HepG2 (cell line): ENCODE measurements around the gene ATP8A2. TPM values are rescaled to one million over a fixed set of nuclear protein-coding genes. Genes with fewer than 3 reads are reported as not detected.

Experiments
- ATAC-seq: fragments of 200-7000 bp; cut with Tn5 transposase; 3 replicates; pipeline ENCODE4 v1.9.1; 2020; ENCODE audit warnings: mild to moderate bottlenecking, moderate library complexity
- BruUV-seq: library from RNA; stranded (reverse); fragments of 400-500 nt; replicated peaks from 2 replicates; lab custom pipeline; 2021; lab: Mats Ljungman, UMichigan
- CTCF ChIA-PET: fragments of 300-600 bp; formaldehyde crosslinking; extraction: SDS; loops from one replicate; lab custom pipeline; 2021; ENCODE audit warnings: low total read pairs, inconsistent platforms, low intra/inter-chr PET ratio; lab: Yijun Ruan, JAX
- POLR2A ChIA-PET: fragments of 350-600 bp; sonication (Branson Sonifier 250); formaldehyde crosslinking; loops from one replicate; lab custom pipeline; 2020; ENCODE audit warnings: antibody characterized with exemption, inconsistent platforms; lab: Yijun Ruan, JAX
- DNase-seq: peaks from one replicate; pipeline ENCODE4 v3.0.0-alpha.2; 2015; ENCODE audit warnings: low spot score
- FAIRE-seq: peaks from 3 replicates; lab custom pipeline; 2011; peaks lifted over from hg19 to GRCh38; lab: Jason Lieb, UNC
- H2AFZ ChIP-seq: one replicate; pipeline ENCODE4 v1.6.1; 2011; ENCODE audit warnings: low read length, inconsistent platforms
- H3K27ac ChIP-seq: fragments of 300-600 bp; 3 replicates; pipeline ENCODE4 v1.8.0; 2011; ENCODE audit warnings: mixed run types, mild to moderate bottlenecking, mixed read lengths, low read length, inconsistent platforms; ENCODE audit not compliant: insufficient read depth; ENCODE audit errors: extremely low read length
- H3K27me3 ChIP-seq, 2 experiments: fragments of 200-600 bp in 1 of 2; 2 replicates in 1 of 2; 3 replicates in 1 of 2; pipeline versions ENCODE4 v1.6.0 to v1.8.0; 2011; ENCODE audit warnings: low read length in 2 of 2, mild to moderate bottlenecking in 2 of 2, moderate library complexity in 2 of 2, inconsistent platforms in 1 of 2; ENCODE audit not compliant: insufficient read depth in 2 of 2, control insufficient read depth in 1 of 2
- H3K36me3 ChIP-seq, 2 experiments: fragments of 200-600 bp in 1 of 2; replicated peaks in 1 of 2; 2 replicates in 1 of 2; 3 replicates in 1 of 2; pipeline versions ENCODE4 v1.5.1 to v1.8.0; 2011; ENCODE audit warnings: low read length in 2 of 2, inconsistent platforms in 1 of 2; ENCODE audit not compliant: insufficient read depth in 2 of 2, control insufficient read depth in 1 of 2
- H3K4me1 ChIP-seq: 2 replicates; pipeline ENCODE4 v1.5.1; 2012; ENCODE audit warnings: low read length, inconsistent platforms; ENCODE audit not compliant: insufficient read depth
- H3K4me2 ChIP-seq: 2 replicates; pipeline ENCODE4 v1.6.0; 2011; ENCODE audit warnings: low read depth, low read length, inconsistent platforms
- H3K4me3 ChIP-seq, 3 experiments: fragments of 200-600 bp in 1 of 3; sonication (generic), shearing (Covaris generic) in 1 of 3; replicated peaks in 1 of 3; 2 replicates each; pipeline ENCODE4 v1.5.1; 2011 to 2016; ENCODE audit warnings: low read length in 3 of 3, inconsistent platforms in 2 of 3, low read depth in 2 of 3, mild to moderate bottlenecking in 2 of 3, control low read depth in 1 of 3, mixed read lengths in 1 of 3; ENCODE audit not compliant: insufficient read depth in 1 of 3
- H3K79me2 ChIP-seq: one replicate; pipeline ENCODE4 v1.6.1; 2011; ENCODE audit warnings: low read length, inconsistent platforms; ENCODE audit not compliant: insufficient read depth
- H3K9ac ChIP-seq: 2 replicates; pipeline ENCODE4 v1.6.0; 2011; ENCODE audit warnings: mild to moderate bottlenecking, low read depth, low read length, inconsistent platforms; ENCODE audit not compliant: insufficient read depth
- H3K9me3 ChIP-seq: 2 replicates; pipeline ENCODE4 v1.5.1; 2012; ENCODE audit warnings: mild to moderate bottlenecking, low read length
- H4K20me1 ChIP-seq: 2 replicates; pipeline ENCODE4 v1.6.0; 2011; ENCODE audit warnings: inconsistent platforms, mild to moderate bottlenecking, low read length, moderate library complexity; ENCODE audit not compliant: insufficient read depth
- DNMT1 ChIP-seq: sonication (generic); formaldehyde crosslinking; IDR thresholded peaks from 2 replicates; pipeline ENCODE4 v1.5.1; 2020; ENCODE audit warnings: mild to moderate bottlenecking, missing genetic modification reagents
- EZH2 ChIP-seq: conservative IDR thresholded peaks from 2 replicates; pipeline ENCODE4 v1.6.1; 2012; ENCODE audit warnings: mild to moderate bottlenecking, low read depth, low read length, moderate library complexity
- GATAD1 ChIP-seq: IDR thresholded peaks from 2 replicates; pipeline ENCODE4 v1.6.1; 2016; ENCODE audit warnings: missing genetic modification reagents, missing compliant biosample characterization
- ONECUT2 ChIP-seq: sonication (generic); formaldehyde crosslinking; IDR thresholded peaks from 2 replicates; pipeline ENCODE4 v1.4.0; 2020; ENCODE audit warnings: missing genetic modification reagents
- SAFB2 ChIP-seq: sonication (generic); formaldehyde crosslinking; IDR thresholded peaks from 2 replicates; pipeline ENCODE4 v1.5.1; 2020; ENCODE audit warnings: missing genetic modification reagents, low read depth, mild to moderate bottlenecking, borderline replicate concordance
- SNRNP70 ChIP-seq: fragments of 200-400 bp; formaldehyde crosslinking; IDR thresholded peaks from 2 replicates; pipeline ENCODE4 v1.6.1; 2017; ENCODE audit warnings: mild to moderate bottlenecking, low read depth, low read length, moderate library complexity
- THYN1 ChIP-seq: sonication (generic); formaldehyde crosslinking; IDR thresholded peaks from 2 replicates; pipeline ENCODE4 v1.8.1; 2023; ENCODE audit warnings: low read depth, mild to moderate bottlenecking, moderate library complexity, missing genetic modification reagents, borderline replicate concordance
- TMF1 ChIP-seq: sonication (generic); formaldehyde crosslinking; IDR thresholded peaks from 2 replicates; pipeline ENCODE4 v1.8.1; 2022; ENCODE audit warnings: low read depth, missing genetic modification reagents
- ZNF333 ChIP-seq: sonication (generic); formaldehyde crosslinking; IDR thresholded peaks from 2 replicates; pipeline ENCODE4 v1.4.0; 2020; ENCODE audit warnings: mild to moderate bottlenecking, missing genetic modification reagents, borderline replicate concordance
- ZNF563 ChIP-seq: sonication (generic); formaldehyde crosslinking; IDR thresholded peaks from 2 replicates; pipeline ENCODE4 v1.8.0; 2022; ENCODE audit warnings: mild to moderate bottlenecking, moderate library complexity, missing genetic modification reagents
- ZNF598 ChIP-seq: sonication (generic); formaldehyde crosslinking; IDR thresholded peaks from 2 replicates; pipeline ENCODE4 v1.5.1; 2020; ENCODE audit warnings: mild to moderate bottlenecking, missing genetic modification reagents, borderline replicate concordance
- ZNF619 ChIP-seq: sonication (generic); formaldehyde crosslinking; IDR thresholded peaks from 2 replicates; pipeline ENCODE4 v1.4.0; 2020; ENCODE audit warnings: mild to moderate bottlenecking, missing genetic modification reagents
- ZNF737 ChIP-seq: sonication (generic); formaldehyde crosslinking; IDR thresholded peaks from 2 replicates; pipeline ENCODE4 v1.5.0; 2020; ENCODE audit warnings: missing genetic modification reagents, mild to moderate bottlenecking, borderline replicate concordance
- WGBS: methylation state at CpG from one replicate; pipeline ENCODE4 v1.1.6; 2017; ENCODE audit warnings: low lambda C conversion rate; 5-methylcytosine and 5-hydroxymethylcytosine counted together
- in situ Hi-C: cut with HindIII; loops from 2 replicates; pipeline ENCODE4 v1.10.0; 2017; ENCODE audit warnings: low pct_unique_long_range_greater_than_20kb; ENCODE audit not compliant: extremely low pct_ligation_motif_present
- intact Hi-C: fragments of 100-400 bp; cut with micrococcal nuclease; formaldehyde crosslinking; loops from one replicate; pipeline ENCODE4 v1.10.0; 2022; ENCODE audit not compliant: unreplicated experiment
- polyA plus RNA-seq, 8 experiments: library from polyadenylated mRNA; depleted of rRNA in 3 of 8; stranded (reverse) in 7 of 8; unstranded in 1 of 8; fragments of >200 nt; fragmentation: Illumina TruSeq in 4 of 8; extraction: Trizol in 4 of 8; gene quantifications; 2 replicates each; pipeline versions ENCODE4 v1.2.1 to v1.2.3, GENCODE V29; 2011 to 2016; ENCODE audit warnings: low read depth in 4 of 8, missing spikeins in 1 of 8, mixed read lengths in 1 of 8; ENCODE audit not compliant: insufficient read depth in 1 of 8
- total RNA-seq, 5 experiments: library from RNA; depleted of rRNA; stranded (reverse); fragments of >200 nt; fragmentation: Illumina TruSeq; extraction: Trizol; gene quantifications; 2 replicates each; pipeline ENCODE4 v1.2.3, GENCODE V29; 2016; ENCODE audit warnings: low read depth in 1 of 5
- TF ChIP-seq, protein P1 (sequence below): sonication (generic); formaldehyde crosslinking; IDR thresholded peaks from 2 replicates; pipeline ENCODE4 v1.4.0; 2020; ENCODE audit warnings: mild to moderate bottlenecking, missing genetic modification reagents
- TF ChIP-seq, protein P2 (sequence below): sonication (generic); formaldehyde crosslinking; IDR thresholded peaks from 2 replicates; pipeline ENCODE4 v1.9.0; 2021; ENCODE audit warnings: missing genetic modification reagents, borderline replicate concordance
- TF ChIP-seq, protein P3 (sequence below): IDR thresholded peaks from 2 replicates; pipeline ENCODE4 v1.6.1; 2016

Gene ATP8A2
- total and polyA plus RNA-seq, 2 of the 13 experiments (the other 11 are each of a cell fraction or from before 2014, with no cell fraction given), result 0.09 TPM; not detected in 1

DNA sequence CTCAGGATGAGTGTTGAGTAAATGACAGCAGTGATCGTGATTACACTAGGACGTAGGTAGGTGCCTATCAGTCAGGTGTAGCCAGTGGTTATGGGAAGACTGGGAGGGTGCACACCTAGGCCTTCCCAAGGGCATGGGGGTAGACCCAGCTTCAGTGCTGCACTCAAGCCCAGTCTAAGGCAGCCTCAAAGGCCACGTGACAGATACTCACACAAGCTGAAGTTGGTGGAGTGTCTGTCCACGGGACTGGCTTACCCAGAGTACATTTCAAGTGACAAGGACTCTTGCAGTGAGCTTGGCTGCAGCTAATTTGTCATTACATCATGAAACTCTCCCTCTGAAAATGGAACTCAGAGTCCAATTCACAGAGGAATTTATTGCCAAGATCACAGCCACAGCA lies 561.7 kb downstream of the ATP8A2 start:
- no peak for TF ChIP-seq ONECUT2 (CRISPR knock-in tag)
- no peak for TF ChIP-seq SAFB2 (CRISPR knock-in tag)
- TF ChIP-seq DNMT1 (CRISPR knock-in tag), result no peak
- TF ChIP-seq, protein P1, sequence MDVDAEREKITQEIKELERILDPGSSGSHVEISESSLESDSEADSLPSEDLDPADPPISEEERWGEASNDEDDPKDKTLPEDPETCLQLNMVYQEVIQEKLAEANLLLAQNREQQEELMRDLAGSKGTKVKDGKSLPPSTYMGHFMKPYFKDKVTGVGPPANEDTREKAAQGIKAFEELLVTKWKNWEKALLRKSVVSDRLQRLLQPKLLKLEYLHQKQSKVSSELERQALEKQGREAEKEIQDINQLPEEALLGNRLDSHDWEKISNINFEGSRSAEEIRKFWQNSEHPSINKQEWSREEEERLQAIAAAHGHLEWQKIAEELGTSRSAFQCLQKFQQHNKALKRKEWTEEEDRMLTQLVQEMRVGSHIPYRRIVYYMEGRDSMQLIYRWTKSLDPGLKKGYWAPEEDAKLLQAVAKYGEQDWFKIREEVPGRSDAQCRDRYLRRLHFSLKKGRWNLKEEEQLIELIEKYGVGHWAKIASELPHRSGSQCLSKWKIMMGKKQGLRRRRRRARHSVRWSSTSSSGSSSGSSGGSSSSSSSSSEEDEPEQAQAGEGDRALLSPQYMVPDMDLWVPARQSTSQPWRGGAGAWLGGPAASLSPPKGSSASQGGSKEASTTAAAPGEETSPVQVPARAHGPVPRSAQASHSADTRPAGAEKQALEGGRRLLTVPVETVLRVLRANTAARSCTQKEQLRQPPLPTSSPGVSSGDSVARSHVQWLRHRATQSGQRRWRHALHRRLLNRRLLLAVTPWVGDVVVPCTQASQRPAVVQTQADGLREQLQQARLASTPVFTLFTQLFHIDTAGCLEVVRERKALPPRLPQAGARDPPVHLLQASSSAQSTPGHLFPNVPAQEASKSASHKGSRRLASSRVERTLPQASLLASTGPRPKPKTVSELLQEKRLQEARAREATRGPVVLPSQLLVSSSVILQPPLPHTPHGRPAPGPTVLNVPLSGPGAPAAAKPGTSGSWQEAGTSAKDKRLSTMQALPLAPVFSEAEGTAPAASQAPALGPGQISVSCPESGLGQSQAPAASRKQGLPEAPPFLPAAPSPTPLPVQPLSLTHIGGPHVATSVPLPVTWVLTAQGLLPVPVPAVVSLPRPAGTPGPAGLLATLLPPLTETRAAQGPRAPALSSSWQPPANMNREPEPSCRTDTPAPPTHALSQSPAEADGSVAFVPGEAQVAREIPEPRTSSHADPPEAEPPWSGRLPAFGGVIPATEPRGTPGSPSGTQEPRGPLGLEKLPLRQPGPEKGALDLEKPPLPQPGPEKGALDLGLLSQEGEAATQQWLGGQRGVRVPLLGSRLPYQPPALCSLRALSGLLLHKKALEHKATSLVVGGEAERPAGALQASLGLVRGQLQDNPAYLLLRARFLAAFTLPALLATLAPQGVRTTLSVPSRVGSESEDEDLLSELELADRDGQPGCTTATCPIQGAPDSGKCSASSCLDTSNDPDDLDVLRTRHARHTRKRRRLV (CRISPR knock-in tag), result no peak
- TF ChIP-seq ZNF737 (CRISPR knock-in tag), result no peak
- no peak for TF ChIP-seq GATAD1 (CRISPR knock-in tag)
- no peak for TF ChIP-seq TMF1
- TF ChIP-seq, protein P2, sequence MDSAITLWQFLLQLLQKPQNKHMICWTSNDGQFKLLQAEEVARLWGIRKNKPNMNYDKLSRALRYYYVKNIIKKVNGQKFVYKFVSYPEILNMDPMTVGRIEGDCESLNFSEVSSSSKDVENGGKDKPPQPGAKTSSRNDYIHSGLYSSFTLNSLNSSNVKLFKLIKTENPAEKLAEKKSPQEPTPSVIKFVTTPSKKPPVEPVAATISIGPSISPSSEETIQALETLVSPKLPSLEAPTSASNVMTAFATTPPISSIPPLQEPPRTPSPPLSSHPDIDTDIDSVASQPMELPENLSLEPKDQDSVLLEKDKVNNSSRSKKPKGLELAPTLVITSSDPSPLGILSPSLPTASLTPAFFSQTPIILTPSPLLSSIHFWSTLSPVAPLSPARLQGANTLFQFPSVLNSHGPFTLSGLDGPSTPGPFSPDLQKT (CRISPR knock-in tag), result no peak
- TF ChIP-seq EZH2, result no peak
- TF ChIP-seq ZNF333 (CRISPR knock-in tag), result no peak
- TF ChIP-seq ZNF598 (CRISPR knock-in tag), result no peak
- TF ChIP-seq THYN1 (CRISPR knock-in tag), result no peak
- TF ChIP-seq, protein P3, sequence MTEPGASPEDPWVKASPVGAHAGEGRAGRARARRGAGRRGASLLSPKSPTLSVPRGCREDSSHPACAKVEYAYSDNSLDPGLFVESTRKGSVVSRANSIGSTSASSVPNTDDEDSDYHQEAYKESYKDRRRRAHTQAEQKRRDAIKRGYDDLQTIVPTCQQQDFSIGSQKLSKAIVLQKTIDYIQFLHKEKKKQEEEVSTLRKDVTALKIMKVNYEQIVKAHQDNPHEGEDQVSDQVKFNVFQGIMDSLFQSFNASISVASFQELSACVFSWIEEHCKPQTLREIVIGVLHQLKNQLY (CRISPR knock-in tag), result no peak
- TF ChIP-seq ZNF619, result no peak
- TF ChIP-seq ZNF563, result no peak
- no peak for TF ChIP-seq SNRNP70
- Histone ChIP-seq H3K9me3 (no peaks in the 10 kb centered on the region), H4K20me1 (no peaks in the 10 kb centered on the region), H2AFZ (no peak overlapping the region), H3K27me3 (peaks cover 0 to 22% of the 10 kb centered on the region in 2 experiments; a peak in 1 of 5 replicates), H3K79me2 (no peaks in the 10 kb centered on the region), H3K9ac (no peak overlapping the region), H3K36me3 (no peaks in the 10 kb centered on the region), H3K4me1 (no peaks in the 10 kb centered on the region), H3K4me3 (no peak overlapping the region), H3K4me2 (no peak overlapping the region), H3K27ac (no peak overlapping the region)
- BruUV-seq, result no TSS peak
- DNase-seq (no peak), FAIRE-seq (no peak), ATAC-seq (no peak)
- WGBS, result 3% methylated on average over 3 of the region's 4 CpGs
- ChIA-PET CTCF (no interaction called here), POLR2A (no interaction called here)
- in situ Hi-C loops, result no loop called here
- intact Hi-C loops, result no loop called here
